ENCODE results near the gene SLC34A2. TPM values are rescaled to one million over a fixed set of nuclear protein-coding genes. Genes with fewer than 3 reads are reported as not detected.

Gene SLC34A2
- total RNA-seq, 1 experiment from 2014 or later, result not detected

DNA sequence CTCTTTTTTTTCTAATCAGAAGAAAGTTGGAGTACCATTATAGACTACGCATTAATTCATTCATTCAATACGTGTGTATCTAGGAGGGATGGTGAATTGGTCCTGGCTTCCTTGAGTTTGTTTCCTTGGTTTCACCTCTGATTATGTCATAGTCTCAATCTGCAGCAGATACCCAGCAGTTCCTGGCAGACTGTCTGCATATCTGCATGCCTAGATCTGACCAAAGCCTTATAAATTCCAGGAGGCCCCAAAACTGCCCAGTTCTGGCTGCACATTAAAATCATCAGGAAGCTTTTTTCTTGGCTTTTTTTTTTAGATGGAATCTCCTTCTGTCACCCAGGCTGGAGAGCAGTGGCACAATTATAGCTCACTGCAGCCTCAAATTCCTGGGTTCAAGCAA, 27.2 kb upstream of the SLC34A2 start:
- Histone ChIP-seq H3K4me1 (ENCODE audit: insufficient read depth, low read length) (peaks cover 13% of the 10 kb centered on the region), H3K27me3 (ENCODE audit: low read length) (no peaks in the 10 kb centered on the region), H3K4me2 (ENCODE audit: low read length) (no peak overlapping the region), H2AFZ (ENCODE audit: low read length) (no peak overlapping the region), H3K9me3 (ENCODE audit: low read length) (no peaks in the 10 kb centered on the region), H3K4me3 (ENCODE audit: low read length) (no peak overlapping the region), H3K9ac (ENCODE audit: low read length) (no peak overlapping the region), H3F3A (ENCODE audit: low read length, unreplicated experiment) (no peaks in the 10 kb centered on the region), H3K27ac (ENCODE audit: low read length) (no peak overlapping the region), H3K9me2 (replicated peaks; ENCODE audit: low read length) (no peaks in the 10 kb centered on the region), H3K79me2 (ENCODE audit: low read length) (no peaks in the 10 kb centered on the region), H3K36me3 (ENCODE audit: low read depth, low read length) (no peaks in the 10 kb centered on the region), H4K20me1 (ENCODE audit: low read length) (no peaks in the 10 kb centered on the region)
- CTCF ChIA-PET, result no interaction called here
- POLR2A ChIA-PET (ENCODE audit: unreplicated experiment), result no interaction called here
- no peak for DNase-seq
- ATAC-seq, result no peak
- TF ChIP-seq EZH2 (IDR thresholded peaks at IDR 0.05; ENCODE audit: low read length, unreplicated experiment), result no peak
- intact Hi-C loops (cut with micrococcal nuclease), result no loop called here
- BruUV-seq (replicated peaks), result no TSS peak

DNA sequence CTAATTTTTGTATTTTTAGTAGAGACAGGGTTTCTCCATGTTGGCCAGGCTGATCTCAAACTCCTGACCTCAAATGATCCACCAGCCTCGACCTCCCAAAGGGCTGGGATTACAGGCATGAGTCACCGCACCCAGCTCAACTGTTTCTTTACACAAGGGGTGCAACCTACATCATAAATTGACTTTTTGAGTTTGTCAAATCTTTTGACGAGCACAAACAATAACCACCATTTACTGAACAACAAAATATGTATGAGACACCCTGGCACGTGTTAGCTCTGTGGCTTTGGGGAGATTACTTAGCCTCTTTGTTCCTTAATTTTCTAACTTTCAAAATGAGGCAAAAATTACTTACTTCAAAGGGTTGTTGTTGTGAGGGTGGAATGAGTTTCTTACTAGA, 23.5 kb upstream of the SLC34A2 start:
- no peaks in the 10 kb centered on the region for H3K79me2 ChIP-seq (ENCODE audit: low read length)
- no TSS peak for BruUV-seq (replicated peaks)
- POLR2A ChIA-PET (ENCODE audit: unreplicated experiment), result no interaction called here
- H3K9me3 ChIP-seq (ENCODE audit: low read length), result no peaks in the 10 kb centered on the region
- H3F3A ChIP-seq (ENCODE audit: low read length, unreplicated experiment), result no peaks in the 10 kb centered on the region
- H3K36me3 ChIP-seq (ENCODE audit: low read depth, low read length), result no peaks in the 10 kb centered on the region
- H3K4me3 ChIP-seq (ENCODE audit: low read length), result no peak overlapping the region
- peak overlapping the region; percentile 18; the same call in 1 of the 2 replicates for H3K9ac ChIP-seq (ENCODE audit: low read length)
- no peaks in the 10 kb centered on the region for H3K9me2 ChIP-seq (replicated peaks; ENCODE audit: low read length)
- TF ChIP-seq EZH2 (IDR thresholded peaks at IDR 0.05; ENCODE audit: low read length, unreplicated experiment), result no peak
- TF ChIP-seq CTCF (conservative IDR thresholded peaks at IDR 0.05; ENCODE audit: low read depth, low read length), result no peak
- TF ChIP-seq EZH2phosphoT487 (IDR thresholded peaks at IDR 0.05; ENCODE audit: borderline replicate concordance, low read length), result no peak
- ATAC-seq (peak; percentile 70), DNase-seq (peak; percentile 66)
- H3K4me1 ChIP-seq (ENCODE audit: insufficient read depth, low read length), result peaks cover 8% of the 10 kb centered on the region; the same call in 1 of the 2 replicates
- H4K20me1 ChIP-seq (ENCODE audit: low read length), result no peaks in the 10 kb centered on the region
- peak overlapping the region; percentile 37; the same call in 1 of the 2 replicates for H2AFZ ChIP-seq (ENCODE audit: low read length)
- H3K4me2 ChIP-seq (ENCODE audit: low read length), result peak overlapping the region; percentile 43
- intact Hi-C loops (cut with micrococcal nuclease), result no loop called here
- peak overlapping the region; percentile 81 for H3K27ac ChIP-seq (ENCODE audit: low read length)
- CTCF ChIA-PET, result no interaction called here
- no peaks in the 10 kb centered on the region for H3K27me3 ChIP-seq (ENCODE audit: low read length)

- ChIA-PET POLR2A (ENCODE audit: unreplicated experiment) (no interaction called here), CTCF (no interaction called here)
- Histone ChIP-seq H3K4me2 (ENCODE audit: low read length) (no peak overlapping the region), H3F3A (ENCODE audit: low read length, unreplicated experiment) (no peaks in the 10 kb centered on the region), H3K4me1 (ENCODE audit: insufficient read depth, low read length) (peaks cover 8% of the 10 kb centered on the region; the same call in 1 of the 2 replicates), H3K9me2 (replicated peaks; ENCODE audit: low read length) (no peaks in the 10 kb centered on the region), H3K27me3 (ENCODE audit: low read length) (no peaks in the 10 kb centered on the region), H3K4me3 (ENCODE audit: low read length) (no peak overlapping the region), H2AFZ (ENCODE audit: low read length) (no peak overlapping the region), H3K27ac (ENCODE audit: low read length) (no peak overlapping the region), H3K9me3 (ENCODE audit: low read length) (no peaks in the 10 kb centered on the region), H3K79me2 (ENCODE audit: low read length) (no peaks in the 10 kb centered on the region), H3K36me3 (ENCODE audit: low read depth, low read length) (no peaks in the 10 kb centered on the region), H4K20me1 (ENCODE audit: low read length) (no peaks in the 10 kb centered on the region), H3K9ac (ENCODE audit: low read length) (no peak overlapping the region)
- ATAC-seq (no peak), DNase-seq (no peak)
- no TSS peak for BruUV-seq (replicated peaks)
- TF ChIP-seq CTCF (conservative IDR thresholded peaks at IDR 0.05; ENCODE audit: low read depth, low read length), result no peak
- no peak for TF ChIP-seq EZH2phosphoT487 (IDR thresholded peaks at IDR 0.05; ENCODE audit: borderline replicate concordance, low read length)
- TF ChIP-seq EZH2 (IDR thresholded peaks at IDR 0.05; ENCODE audit: low read length, unreplicated experiment), result no peak
- intact Hi-C loops (cut with micrococcal nuclease), result no loop called here
Measured at GRCh38 chr4:25633541-25633940, 22.1 kb upstream of the SLC34A2 start.

Data from PC-3 (cell line).